NCI-H1092 (cell line): ENCODE results near the gene SSTR3.
"Not testable (repeated sequence)": the region's sequence is repeated elsewhere in the genome, so short reads cannot be mapped to it uniquely, and the experiment has no call there.

Experiments used
- DNase-seq: peaks from one replicate; lab custom pipeline; 2025; lab: John Stamatoyannopoulos, UW

The SSTR3 gene

DNA sequence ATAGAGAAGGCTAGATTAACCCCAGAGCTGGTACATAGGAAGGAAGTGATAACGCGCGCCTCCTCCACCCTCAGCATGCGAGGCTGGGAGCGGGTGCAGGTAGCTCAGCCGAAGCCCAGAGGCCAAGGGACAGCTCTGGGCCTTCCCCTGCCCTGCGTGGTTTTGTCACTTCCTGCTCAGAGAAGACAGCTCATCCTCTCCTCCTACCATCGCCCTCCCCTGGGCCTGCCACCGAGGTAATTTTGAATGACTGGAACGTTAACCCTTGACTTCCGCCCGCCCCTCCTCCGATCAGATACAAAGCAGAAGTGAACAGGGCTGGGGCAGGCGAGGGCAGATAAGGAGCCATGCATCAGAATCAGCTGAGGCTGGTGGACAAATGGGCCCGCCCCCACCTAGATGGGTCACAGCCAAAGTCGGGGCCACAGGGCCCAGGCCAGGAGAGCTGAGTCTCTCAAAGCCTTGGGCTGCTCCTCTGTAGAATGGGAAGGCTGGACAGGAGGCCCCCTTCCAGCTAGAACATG lies 30.2 kb upstream of the SSTR3 start:
- no peak for DNase-seq

DNA sequence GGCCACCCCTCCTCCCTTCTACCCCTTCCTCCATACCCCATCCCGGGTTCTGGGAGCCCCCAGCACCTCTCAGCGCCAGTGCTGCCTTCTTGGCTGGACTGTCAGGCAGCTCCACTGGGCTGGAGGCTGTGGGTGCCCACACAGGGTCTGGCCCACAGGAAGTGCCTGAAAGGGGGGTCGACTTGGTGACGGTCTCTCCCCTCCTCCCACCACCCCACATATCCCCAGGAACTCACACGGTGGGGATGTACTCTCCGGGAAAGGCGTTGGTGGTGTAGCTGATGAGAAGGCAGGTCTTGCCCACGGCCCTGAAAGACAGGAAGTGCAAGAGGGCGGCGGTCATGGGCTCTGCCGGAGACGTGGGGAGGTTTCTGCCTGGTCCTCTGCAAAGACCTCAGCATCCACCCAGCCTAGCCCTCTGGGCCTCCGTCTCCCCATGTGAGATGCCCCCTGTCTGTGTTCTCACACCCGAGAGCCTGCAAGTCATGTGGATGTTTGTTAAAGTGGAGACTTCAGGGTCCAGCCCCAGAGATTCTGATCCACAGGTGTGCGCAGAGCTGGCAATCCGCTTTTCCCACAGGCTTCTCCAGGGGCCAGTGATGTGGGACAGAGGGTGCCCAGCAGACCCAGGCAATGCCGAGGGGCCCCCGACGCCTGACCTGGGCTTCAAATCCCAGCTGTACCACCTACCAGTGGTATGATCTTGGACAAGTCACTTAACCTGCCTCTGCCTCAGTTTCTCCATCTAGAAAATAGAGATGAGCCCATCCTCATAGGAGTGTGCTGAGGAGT lies 29.3 kb upstream of the SSTR3 start:
- no peak for DNase-seq

DNA sequence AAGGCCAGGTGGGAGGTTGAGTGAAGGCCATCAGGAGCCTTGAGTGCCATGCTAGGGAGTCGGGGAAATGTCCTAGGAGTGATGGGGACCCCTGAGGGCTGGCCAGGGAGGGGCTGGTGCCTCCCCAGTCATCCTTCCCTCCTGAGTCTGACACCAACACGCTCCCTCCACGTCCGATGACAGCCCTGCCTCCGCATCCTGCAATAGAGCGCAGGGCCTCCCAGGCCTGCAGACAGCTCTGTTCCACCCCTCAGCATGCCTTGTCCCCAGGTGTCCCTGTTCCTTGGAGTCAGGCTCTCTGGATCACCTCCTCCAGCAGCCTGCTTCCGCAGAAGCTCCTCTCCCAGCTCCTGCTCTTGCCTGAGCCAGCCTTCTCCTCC lies 28.7 kb upstream of the SSTR3 start:
- DNase-seq = no peak

DNA sequence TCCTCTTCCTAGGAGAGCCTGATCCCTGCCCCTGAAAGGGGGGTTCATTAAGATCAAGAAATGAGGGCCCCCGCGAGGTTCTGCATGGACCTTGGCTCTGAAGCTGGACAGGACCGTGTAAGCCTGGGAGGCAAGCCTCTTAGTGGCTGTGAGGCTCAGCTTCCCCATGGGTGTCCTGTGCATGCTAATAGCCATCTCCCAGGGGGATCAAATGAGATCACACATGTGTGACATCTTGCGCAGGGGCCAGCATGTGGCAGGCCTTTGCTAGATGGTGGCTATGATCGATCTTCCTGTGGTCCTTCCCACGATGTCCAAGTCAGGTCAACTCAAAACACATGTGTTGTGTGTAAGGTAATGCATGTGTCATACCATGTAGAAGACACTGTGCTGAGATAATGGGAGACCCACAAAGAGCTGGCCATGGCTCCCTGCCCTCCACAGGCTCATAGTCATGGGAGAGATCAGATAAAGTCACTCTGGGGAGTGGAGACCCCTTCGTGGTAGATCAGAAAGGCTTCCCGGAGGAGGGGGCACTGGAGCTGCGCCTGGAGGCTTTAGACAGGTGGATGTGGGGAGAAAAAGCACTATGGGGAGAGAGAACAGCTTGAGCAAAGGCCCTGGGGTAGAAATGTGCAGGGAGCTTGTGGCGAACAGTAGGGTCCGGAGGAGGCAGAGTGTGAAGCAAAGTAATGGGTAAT lies 28.1 kb upstream of the SSTR3 start:
- DNase-seq = no peak

DNA sequence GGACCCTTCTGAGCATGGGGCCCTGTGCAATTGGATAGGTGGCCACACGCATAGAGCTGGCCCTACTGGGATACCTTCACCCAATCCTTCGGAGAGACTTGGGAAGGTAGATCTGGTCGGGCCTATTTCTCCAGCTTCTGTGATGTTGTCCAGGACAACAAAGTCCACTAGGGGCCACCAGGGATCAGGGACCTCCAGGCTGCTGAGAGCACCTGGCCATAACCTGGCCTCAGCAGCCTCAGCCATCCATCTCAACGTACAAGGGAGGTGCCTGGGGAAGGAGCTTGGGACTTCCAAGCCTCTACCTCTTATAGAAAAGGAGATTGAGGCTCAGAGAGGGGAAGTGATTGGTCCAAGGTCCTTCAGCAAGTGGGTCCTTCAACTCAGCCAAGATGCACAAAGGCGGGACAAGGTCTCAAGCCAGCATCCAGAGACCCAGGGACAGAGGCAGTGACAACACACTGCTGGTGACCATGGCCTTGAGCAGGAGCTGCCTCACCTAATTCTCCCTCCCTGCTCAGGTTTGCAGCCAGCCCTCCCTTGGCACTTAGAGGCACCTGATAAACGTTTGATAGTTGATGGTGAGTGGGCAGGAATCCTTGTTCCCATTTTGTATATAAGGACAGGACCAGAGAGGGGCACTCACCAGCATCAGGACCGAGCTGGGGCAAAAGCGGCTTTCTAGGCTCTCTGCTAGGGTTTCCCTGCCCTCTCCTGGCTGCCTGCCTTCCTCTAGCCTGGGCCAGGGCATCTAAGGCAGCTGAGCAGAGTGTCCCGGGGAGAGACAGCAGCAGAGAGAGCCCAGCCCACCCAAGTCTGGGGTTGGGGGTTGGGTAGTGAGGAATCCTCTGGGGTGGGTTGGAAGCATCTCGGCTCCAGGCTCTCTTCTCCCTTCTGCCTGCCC lies 27.3 kb upstream of the SSTR3 start:
- DNase-seq = no peak

DNA sequence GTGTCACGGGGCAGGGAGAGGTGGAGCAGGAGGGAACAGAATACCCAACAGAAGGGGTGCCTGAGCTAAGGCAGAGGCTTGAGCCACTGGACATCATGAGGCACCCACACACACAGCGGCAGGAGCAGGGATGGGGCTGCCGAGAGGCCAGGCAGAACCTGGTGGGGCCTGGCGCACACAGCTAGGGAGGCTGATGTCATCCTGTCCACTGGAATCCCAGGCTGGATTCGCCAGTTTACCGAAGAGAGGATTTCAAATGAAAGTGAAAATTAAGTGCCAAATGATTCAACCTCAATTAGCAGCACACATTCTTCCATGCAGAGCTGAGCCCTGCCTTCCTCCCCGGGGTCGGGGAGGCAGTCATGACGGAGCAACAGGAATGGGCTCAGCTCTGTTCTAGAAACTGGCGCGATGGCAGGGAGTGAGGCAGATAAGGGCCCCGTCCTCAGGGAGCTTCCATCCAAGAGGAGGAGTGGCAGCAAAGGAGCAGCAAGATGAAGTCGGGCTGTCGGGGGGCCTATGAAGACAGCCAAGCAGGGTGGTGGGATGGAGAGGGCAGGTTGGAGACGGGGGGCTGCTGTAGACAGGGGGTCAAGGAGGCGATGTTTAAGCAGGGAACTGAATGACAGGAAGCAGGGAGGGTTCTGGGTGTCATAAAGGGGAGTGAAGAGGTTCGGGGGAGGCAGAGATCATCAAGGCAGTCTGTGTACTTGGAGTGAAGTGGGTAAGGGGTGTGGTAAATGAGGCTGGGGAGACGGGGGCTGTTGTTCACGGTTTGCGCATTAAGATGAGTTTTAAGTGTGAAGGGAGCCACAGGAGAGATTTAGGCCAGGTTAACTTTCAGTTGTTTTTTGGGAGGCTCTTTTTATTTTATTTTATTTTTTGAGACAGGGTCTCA lies 25.3 kb upstream of the SSTR3 start:
- DNase-seq = no peak

DNA sequence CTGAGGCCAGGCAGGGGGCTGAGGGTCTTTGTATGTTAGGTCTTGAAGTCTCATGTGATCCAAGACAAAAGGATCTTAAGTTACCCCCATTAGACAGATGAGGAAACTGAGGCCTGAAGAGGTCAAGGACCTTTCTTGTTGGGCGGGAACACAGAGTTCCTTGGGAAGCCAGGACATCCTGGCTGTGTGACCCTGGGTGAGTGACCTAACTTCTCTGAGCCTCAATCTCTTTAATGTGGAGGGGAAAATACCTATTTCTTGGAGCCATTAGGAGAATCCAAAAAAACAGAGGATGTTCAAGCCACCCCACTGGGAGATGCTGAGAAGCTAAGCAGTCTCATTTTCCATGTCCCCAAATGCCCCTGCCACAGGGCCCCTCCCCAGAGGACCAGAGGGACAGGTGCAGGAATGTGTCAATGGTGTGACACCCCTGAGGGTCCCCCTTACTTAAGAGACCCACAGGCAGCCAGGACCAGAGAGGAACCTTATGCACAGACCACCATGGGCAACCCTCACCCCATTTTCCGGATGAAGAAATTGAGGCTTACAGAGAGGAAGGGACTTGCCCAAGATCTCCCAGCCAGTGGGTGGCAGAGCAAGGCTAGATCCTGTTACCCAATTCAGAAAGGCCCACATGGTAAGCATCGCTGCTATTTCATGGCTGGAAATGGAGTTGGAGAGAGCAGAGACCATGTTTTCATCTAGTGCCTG lies 23.8 kb upstream of the SSTR3 start:
- DNase-seq = no peak

DNA sequence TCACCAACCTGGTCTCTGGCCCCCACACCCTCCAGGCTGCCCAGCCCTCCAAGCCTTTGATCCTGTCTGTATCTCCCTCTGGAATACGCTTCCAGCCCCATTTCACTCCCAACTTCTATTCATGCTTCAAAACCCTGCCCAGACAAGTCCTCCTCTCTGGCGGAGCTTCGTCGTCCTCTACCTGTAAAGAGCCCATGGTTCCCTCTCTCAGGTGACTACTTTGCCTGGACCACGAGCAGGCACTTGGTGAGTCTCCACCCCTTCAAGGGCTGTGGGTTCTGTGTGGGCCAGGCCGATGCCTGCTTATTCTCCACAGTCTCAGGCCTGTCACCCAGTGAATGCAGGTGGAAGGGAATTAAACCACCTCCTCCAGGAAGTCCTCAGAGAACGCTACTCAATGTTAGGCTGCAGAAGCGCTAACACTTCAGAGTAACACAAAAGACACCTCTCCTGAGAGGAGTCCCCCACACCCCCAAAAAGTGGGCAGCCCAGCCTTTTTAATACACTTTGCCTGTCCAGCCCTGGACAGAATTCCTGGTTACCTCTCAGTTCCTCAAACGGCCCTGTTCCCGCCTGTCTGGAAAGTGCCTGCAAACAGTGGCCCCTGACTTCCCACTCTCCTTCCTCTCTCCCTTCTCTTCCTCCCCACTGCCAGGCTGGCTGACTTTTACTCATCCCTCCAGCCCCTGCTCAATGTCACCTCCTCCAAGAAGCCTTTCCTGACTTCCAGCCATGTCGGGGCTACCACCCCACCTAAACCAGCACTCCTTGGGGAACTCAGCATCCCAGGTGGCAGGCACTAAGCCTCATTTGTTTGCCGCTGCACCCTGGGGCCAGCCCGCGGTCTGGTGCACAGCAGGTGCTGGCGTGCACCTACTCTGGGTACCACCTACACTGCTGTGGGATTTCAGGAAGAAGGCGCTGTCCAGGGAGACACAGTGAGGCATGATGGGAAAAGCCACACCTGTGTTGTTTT lies 22.7 kb upstream of the SSTR3 start:
- DNase-seq = no peak

DNA sequence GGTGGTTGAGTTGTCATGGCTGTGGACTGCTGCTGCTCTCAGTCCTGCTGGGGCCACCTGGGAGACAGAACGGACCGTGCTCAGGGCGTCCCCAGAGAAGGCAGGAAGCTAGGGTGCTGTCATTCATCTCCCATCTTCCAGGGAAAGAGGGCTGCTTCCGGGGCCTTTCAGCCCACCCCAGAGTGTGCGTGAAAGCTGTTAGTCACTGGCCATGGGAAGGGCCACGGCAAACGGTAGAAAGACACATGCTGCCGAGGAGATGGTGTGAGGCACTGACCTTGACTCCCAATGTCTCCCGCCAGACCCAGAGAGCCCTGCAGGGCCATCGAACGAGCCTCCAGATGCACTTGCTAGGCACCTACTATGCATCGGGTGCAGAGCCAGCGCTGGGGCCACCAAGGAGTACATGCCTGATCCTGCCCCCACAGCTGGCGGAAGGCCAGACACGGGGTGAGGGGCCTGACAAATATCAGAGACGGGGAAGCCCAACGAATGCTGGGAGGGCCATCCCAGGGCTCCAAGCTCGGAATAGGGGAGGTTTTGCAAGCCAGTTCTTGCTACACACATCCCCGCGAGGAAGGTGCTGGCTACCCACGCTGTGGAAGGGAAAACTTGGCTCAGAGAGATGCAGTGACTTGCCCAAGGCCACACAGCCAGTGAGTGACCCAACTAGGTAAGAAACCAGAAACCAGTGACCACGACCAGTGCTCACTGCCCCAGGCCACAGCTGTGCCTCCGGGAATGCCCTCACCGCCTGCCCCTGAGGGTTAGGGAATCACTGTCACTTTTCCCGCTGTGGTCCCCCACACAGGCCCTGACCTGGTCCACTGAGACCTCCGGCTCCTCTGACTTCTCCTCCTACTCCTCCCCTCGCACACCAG lies 21.7 kb upstream of the SSTR3 start:
- DNase-seq = no peak

DNA sequence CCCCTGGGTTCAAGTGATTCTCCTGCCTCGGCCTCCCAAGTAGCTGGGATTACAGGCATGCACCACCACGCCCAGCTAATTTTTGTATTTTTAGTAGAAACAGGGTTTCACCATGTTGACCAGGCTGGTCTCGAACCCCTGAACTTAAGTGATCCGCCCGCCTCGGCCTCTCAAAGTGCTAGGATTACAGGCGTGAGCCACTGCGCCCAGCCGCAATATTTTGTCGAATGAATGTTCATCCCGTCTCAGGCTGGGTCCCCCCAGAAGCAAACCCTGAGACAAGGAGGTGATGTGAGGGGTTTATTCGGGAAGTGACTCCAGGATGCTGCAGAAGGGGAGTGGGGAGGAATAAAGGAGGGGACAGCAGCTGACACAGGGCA lies 21.1 kb upstream of the SSTR3 start:
- not testable (repeated sequence) for DNase-seq

DNA sequence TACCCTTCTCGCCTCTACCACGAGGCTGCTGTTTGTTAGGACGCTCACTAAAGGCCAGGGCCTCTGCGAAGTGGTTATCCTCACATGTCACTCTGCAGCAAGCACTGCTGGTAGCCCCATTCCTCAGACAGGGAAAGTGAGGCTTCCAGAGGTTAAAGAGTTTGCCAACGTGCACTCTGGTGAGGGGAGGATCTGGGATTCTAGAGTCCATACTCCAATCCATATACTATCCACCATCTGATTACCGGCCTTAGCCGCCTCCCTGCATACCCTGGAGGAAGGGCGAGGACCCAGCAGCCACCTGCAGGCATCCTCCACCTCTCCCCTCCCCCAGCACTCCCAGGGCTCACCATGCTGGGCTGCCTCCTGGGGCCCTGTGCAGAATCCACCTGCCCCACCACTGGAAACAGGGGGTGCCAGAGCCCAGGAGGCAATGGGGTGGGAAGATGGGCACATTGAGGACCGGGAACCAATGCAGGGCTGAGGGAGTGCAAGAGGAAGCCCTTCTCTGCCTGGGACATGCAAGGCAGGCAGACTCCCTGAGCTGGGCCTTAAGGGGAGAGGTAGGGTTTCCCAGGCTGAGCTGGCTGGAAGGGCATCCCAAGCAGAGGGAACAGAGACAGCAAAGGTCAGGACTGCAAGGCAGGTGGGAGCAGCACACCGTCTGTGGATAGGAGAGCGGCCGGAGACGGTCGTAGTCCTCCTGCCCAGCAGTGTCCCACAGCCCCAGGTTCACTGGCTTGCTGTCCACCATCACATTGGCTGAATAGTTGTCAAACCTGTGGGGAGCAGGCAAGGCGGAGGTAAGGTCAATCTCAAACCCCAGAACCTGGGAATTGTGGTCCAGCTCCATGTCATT lies 20.1 kb upstream of the SSTR3 start:
- DNase-seq = no peak

DNA sequence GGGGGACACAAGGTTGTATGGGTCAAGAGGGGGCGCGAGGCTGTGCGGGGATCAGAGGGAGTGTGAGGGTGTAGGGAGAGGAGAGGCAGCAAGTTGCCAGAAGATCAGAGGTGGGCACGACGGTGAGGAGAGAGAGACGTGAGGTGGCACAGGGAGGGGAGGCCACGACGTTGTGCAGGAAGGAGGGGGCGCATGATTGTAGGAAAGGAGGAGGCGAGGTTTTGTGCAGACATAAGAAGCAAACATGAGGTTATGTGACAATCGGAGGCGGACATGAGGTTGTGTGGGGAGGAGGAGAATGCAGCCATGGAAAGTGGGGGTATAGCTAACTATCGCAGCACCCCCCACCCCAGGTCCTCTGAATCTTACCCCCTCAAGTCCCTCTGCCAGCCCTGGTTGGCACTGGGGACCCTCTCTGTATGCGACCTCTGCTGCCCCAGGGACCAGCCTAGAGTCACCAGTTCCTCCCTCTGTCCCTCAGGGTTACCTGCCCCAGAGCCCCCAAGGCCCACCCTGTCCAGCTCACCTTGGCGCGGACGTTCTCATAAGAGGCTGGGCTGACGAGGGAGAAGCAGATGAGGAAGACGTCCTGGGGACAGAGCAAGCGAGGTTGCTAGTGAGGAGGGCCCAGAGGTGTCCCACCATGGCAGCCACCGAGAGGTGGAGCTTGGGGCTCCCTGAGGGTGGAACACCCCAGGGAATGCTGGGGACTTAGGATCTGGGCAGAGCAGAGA lies 19.3 kb upstream of the SSTR3 start:
- DNase-seq = no peak

DNA sequence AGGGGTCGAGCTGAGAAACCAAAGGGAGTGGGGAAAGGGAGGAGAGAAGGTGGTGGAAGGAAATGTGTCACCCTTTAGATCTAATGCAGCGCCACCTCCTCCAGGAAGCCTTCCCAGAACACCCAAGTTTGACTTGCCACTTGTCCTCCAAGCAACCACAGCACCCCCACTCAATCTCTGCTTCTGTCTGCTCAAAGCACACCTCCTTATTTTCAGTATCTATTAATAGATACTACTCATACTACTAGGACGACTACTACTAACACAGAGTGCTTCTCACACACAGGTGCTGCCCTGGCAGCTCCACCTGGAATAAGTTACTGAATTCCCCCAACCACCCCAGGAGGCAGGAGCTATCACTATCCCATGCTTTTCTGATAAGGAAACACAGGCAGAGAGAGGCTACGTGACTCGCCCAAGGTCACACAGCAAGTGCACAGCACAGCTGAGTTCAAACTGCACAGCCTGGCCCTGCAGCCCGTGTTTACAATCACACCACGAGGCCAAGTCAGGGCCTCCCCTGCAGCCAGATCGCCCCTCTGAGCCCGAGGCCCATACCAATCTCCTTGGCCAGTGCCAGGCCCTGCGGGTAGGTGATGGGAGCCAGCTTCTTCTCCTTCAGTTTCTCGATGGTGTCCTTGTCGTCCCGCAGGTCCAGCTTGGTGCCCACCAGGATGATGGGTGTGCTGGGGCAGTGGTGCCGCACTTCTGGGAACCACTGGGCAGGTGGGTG lies 18.6 kb upstream of the SSTR3 start:
- DNase-seq = no peak

DNA sequence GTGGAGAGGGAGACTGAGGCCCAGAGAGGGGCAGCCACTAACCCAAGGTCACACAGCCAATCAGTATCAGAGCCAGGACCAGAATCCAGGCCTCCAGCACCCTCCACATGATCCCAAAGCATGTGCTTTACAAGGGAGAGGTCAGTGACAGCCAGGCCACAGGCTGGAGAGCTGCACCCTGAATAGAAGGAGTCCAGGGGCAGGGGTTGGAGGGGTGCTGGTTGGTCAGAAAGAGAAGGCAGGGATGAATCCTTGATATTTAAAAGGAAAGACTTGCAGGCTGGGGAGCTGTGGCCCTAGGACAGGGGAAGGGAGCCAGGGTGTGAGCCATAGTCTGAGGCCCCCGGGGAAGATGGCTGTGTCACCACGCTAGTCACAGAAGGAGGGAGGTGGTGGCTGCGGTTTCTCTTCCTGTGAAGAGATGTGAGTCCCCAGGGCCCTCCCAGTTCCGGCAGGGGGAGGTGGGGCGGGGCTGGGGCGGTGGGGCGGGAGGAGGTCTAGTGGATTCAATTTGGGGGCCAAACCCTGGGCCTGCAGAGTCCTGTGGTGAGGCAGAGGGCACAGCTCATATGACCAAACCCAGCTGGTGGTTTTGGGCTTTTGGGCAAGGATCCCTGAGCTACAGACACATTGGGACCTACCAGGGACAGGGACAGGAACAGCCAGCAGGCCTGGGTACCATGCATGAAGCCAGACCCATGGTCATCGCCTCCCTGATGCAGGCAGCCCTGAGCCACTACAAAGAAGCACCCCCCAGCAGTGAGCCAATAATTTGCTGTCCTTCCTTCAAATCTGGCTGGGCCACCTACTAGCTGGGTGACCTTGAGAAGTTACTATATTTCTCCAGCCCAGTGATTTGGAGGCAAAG lies 17.8 kb upstream of the SSTR3 start:
- no peak for DNase-seq
